Natural killer cell treated with Interleukin-12 subunit alpha and Interleukin-12 subunit beta and Interleukin-15 and Interleukin-18, amount 100 ng/mL, for 72 hours (primary cell): Measurements from ENCODE around the gene SERHL2. TPM values are rescaled to one million over a fixed set of nuclear protein-coding genes. Genes with fewer than 3 reads are reported as not detected.

Source experiments
- total RNA-seq, 2 donors: library from RNA; stranded (reverse); gene quantifications; one replicate each; pipeline ENCODE4 v1.2.3, GENCODE V29; 2022

The SERHL2 gene
- total RNA-seq, 2 donors from 2014 or later, result not detected

Other genes starting within 250 kb of the SERHL2 start
- under 1 TPM; 0.19 to 0.47 TPM for gene NFAM1, start 121.6 kb upstream of the SERHL2 start, total RNA-seq
- gene RRP7A, start 34.2 kb upstream of the SERHL2 start, total RNA-seq, result 100 to 1,000 TPM in 1 of 2 donors, 10 to 100 TPM in 1; 81.8 to 119 TPM
- gene POLDIP3, start 60.9 kb downstream of the SERHL2 start, total RNA-seq, result 10 to 100 TPM; 61.6 to 78.9 TPM
- gene ATP5MGL, start 86.6 kb downstream of the SERHL2 start, total RNA-seq, result 1 to 10 TPM in 1 of 2 donors, under 1 TPM in 1; 0.62 to 1.1 TPM
- gene CYB5R3, start 95.4 kb downstream of the SERHL2 start, total RNA-seq, result 10 to 100 TPM; 79.6 to 96.7 TPM
- under 1 TPM in 1 of 2 donors, not detected in 1; 0.33 TPM for gene A4GALT, start 166.9 kb downstream of the SERHL2 start, total RNA-seq